Calu3 (cell line): ENCODE data around the gene SART3. TPM values are rescaled to one million over a fixed set of nuclear protein-coding genes. Genes with fewer than 3 reads are reported as not detected.

Source experiments
- BruUV-seq: library from RNA; stranded (reverse); fragments of 400-500 nt; replicated peaks from 2 replicates; lab custom pipeline; 2021; lab: Mats Ljungman, UMichigan
- CTCF ChIA-PET: fragments of 300-600 bp; sonication (Branson Sonifier 250); formaldehyde crosslinking; loops from one replicate; lab custom pipeline; 2022; ENCODE audit warnings: antibody characterized with exemption; lab: Charles Lee
- DNase-seq: peaks from one replicate; pipeline ENCODE4 v3.0.0; 2022
- H3K27ac Mint-ChIP-seq: one replicate; pipeline ENCODE4 v1.8.0; 2022; ENCODE audit warnings: mixed read lengths; ENCODE audit not compliant: unreplicated experiment
- H3K27me3 Mint-ChIP-seq: one replicate; pipeline ENCODE4 v1.8.0; 2022; ENCODE audit warnings: mixed read lengths; ENCODE audit not compliant: unreplicated experiment
- H3K36me3 Mint-ChIP-seq: one replicate; pipeline ENCODE4 v1.8.0; 2022; ENCODE audit warnings: mild to moderate bottlenecking, moderate library complexity, mixed read lengths; ENCODE audit not compliant: insufficient read depth, unreplicated experiment
- H3K4me1 Mint-ChIP-seq: one replicate; pipeline ENCODE4 v1.8.0; 2022; ENCODE audit warnings: mild to moderate bottlenecking, low read depth, mixed read lengths; ENCODE audit not compliant: unreplicated experiment
- H3K4me3 Mint-ChIP-seq: one replicate; pipeline ENCODE4 v1.8.0; 2022; ENCODE audit warnings: mild to moderate bottlenecking, low read depth, moderate library complexity, mixed read lengths; ENCODE audit not compliant: unreplicated experiment
- H3K9me3 Mint-ChIP-seq: one replicate; pipeline ENCODE4 v1.8.0; 2022; ENCODE audit warnings: low read depth, mixed read lengths; ENCODE audit not compliant: unreplicated experiment
- intact Hi-C: fragments of 100-400 bp; cut with micrococcal nuclease; formaldehyde crosslinking; loops from one replicate; pipeline ENCODE4 v1.10.0; 2022; ENCODE audit not compliant: unreplicated experiment
- total RNA-seq: library from RNA; stranded (reverse); gene quantifications from 2 replicates; pipeline ENCODE4 v1.2.3, GENCODE V29; 2022
- TF ChIP-seq, protein P1 (sequence below): fragments of 200-600 bp; IDR thresholded peaks from one replicate; pipeline ENCODE4 v1.8.0; 2022; ENCODE audit warnings: antibody characterized with exemption; ENCODE audit not compliant: unreplicated experiment

The SART3 gene
- total RNA-seq, 1 experiment from 2014 or later, result 91.7 TPM

GRCh38 chr12:108473400-108474055 is 87.4 kb downstream of the SART3 start:
- no TSS peak for BruUV-seq
- CTCF ChIA-PET, result interaction anchor here (1.2 kb wide), 1 partner anchor 10 kb away, joined by 3 read pairs; no protein-coding TSS in a partner anchor
- H3K27ac Mint-ChIP-seq, result no peak overlapping the region
- intact Hi-C loops, result no loop called here
- TF ChIP-seq, protein P1, sequence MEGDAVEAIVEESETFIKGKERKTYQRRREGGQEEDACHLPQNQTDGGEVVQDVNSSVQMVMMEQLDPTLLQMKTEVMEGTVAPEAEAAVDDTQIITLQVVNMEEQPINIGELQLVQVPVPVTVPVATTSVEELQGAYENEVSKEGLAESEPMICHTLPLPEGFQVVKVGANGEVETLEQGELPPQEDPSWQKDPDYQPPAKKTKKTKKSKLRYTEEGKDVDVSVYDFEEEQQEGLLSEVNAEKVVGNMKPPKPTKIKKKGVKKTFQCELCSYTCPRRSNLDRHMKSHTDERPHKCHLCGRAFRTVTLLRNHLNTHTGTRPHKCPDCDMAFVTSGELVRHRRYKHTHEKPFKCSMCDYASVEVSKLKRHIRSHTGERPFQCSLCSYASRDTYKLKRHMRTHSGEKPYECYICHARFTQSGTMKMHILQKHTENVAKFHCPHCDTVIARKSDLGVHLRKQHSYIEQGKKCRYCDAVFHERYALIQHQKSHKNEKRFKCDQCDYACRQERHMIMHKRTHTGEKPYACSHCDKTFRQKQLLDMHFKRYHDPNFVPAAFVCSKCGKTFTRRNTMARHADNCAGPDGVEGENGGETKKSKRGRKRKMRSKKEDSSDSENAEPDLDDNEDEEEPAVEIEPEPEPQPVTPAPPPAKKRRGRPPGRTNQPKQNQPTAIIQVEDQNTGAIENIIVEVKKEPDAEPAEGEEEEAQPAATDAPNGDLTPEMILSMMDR, result no peak
- no peaks in the 10 kb centered on the region for H3K9me3 Mint-ChIP-seq
- no peak for DNase-seq
- peaks cover 100% of the 10 kb centered on the region for H3K27me3 Mint-ChIP-seq
- H3K36me3 Mint-ChIP-seq, result no peaks in the 10 kb centered on the region
- no peak overlapping the region for H3K4me3 Mint-ChIP-seq
- no peaks in the 10 kb centered on the region for H3K4me1 Mint-ChIP-seq

Other genes starting within 250 kb of the SART3 start
- not detected in 2 replicates for gene CMKLR1, start 221.9 kb downstream of the SART3 start, total RNA-seq
- gene FICD, start 45.9 kb downstream of the SART3 start, total RNA-seq, result 14.3 and 15.4 TPM in 2 replicates
- 71.6 and 85.8 TPM in 2 replicates for gene ISCU, start 1.4 kb upstream of the SART3 start, total RNA-seq
- gene TMEM119, start 36.9 kb upstream of the SART3 start, total RNA-seq, result not detected in 2 replicates
- 0.54 and 0.76 TPM in 2 replicates for gene SELPLG, start 72.7 kb upstream of the SART3 start, total RNA-seq
- gene CORO1C, start 170.3 kb upstream of the SART3 start, total RNA-seq, result 252 and 270 TPM in 2 replicates